C4-2B (cell line): Measurements from ENCODE around the gene SUPT5H.

Source experiments
- ZFX ChIP-seq: fragments of 450-650 bp; IDR thresholded peaks from 2 replicates; pipeline ENCODE4 v1.6.1; 2017
- TF ChIP-seq, protein P1 (sequence below): fragments of 450-650 bp; conservative IDR thresholded peaks from 2 replicates; pipeline ENCODE4 v1.5.1; 2017; ENCODE audit warnings: mild to moderate bottlenecking

GRCh38 chr19:39420769-39421168 lies 24.6 kb upstream of the SUPT5H start:
- TF ChIP-seq, protein P1, sequence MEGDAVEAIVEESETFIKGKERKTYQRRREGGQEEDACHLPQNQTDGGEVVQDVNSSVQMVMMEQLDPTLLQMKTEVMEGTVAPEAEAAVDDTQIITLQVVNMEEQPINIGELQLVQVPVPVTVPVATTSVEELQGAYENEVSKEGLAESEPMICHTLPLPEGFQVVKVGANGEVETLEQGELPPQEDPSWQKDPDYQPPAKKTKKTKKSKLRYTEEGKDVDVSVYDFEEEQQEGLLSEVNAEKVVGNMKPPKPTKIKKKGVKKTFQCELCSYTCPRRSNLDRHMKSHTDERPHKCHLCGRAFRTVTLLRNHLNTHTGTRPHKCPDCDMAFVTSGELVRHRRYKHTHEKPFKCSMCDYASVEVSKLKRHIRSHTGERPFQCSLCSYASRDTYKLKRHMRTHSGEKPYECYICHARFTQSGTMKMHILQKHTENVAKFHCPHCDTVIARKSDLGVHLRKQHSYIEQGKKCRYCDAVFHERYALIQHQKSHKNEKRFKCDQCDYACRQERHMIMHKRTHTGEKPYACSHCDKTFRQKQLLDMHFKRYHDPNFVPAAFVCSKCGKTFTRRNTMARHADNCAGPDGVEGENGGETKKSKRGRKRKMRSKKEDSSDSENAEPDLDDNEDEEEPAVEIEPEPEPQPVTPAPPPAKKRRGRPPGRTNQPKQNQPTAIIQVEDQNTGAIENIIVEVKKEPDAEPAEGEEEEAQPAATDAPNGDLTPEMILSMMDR = no peak
- TF ChIP-seq ZFX = no peak
